HG03025 (cell line): ENCODE results near the gene VSIG10.

Experiments
- ATAC-seq: cut with Tn5 transposase; IDR thresholded peaks from one replicate; pipeline ENCODE4 v1.9.1; 2021; ENCODE audit warnings: mild to moderate bottlenecking, moderate library complexity; ENCODE audit not compliant: unreplicated experiment, low FRiP score

VSIG10 gene

GRCh38 chr12:118061011-118061872 lies 42.6 kb downstream of the VSIG10 start, which contains the start of gene WSB2:
Gene WSB2 (minus strand): TSS chr12:118061179. CDS start chr12:118061048, 131 bp downstream.
- no peak for ATAC-seq

GRCh38 chr12:118060301-118061010 lies 43.4 kb downstream of the VSIG10 start:
- ATAC-seq = no peak

- no peak for ATAC-seq
Measured at GRCh38 chr12:118059341-118060191, 44.2 kb downstream of the VSIG10 start.

- no peak for ATAC-seq
Measured at GRCh38 chr12:118058881-118059280, 44.9 kb downstream of the VSIG10 start.

- no peak for ATAC-seq
Measured at GRCh38 chr12:118058227-118058626, 45.6 kb downstream of the VSIG10 start.

- ATAC-seq = no peak
Measured at GRCh38 chr12:118055865-118056773, 47.7 kb downstream of the VSIG10 start.

GRCh38 chr12:118055144-118055557 lies 48.7 kb downstream of the VSIG10 start:
- ATAC-seq = no peak

GRCh38 chr12:118053071-118053985 lies 50.5 kb downstream of the VSIG10 start:
- ATAC-seq = no peak

- no peak for ATAC-seq
Measured at GRCh38 chr12:118052324-118053070, 51.3 kb downstream of the VSIG10 start.

- no peak for ATAC-seq
Measured at GRCh38 chr12:118050972-118051910, 52.6 kb downstream of the VSIG10 start.

GRCh38 chr12:118046430-118046829 lies 57.4 kb downstream of the VSIG10 start:
- ATAC-seq = no peak

- ATAC-seq = no peak
Measured at GRCh38 chr12:118044577-118044976, 59.2 kb downstream of the VSIG10 start.

GRCh38 chr12:118044075-118044474 lies 59.7 kb downstream of the VSIG10 start:
- ATAC-seq = no peak

GRCh38 chr12:118042091-118042490 lies 61.7 kb downstream of the VSIG10 start:
- no peak for ATAC-seq

- no peak for ATAC-seq
Measured at GRCh38 chr12:118038137-118038536, 65.7 kb downstream of the VSIG10 start.

GRCh38 chr12:118036672-118037411 lies 67.0 kb downstream of the VSIG10 start:
- no peak for ATAC-seq
